HepG2 (cell line): Measurements from ENCODE around the gene ACER3. TPM values are rescaled to one million over a fixed set of nuclear protein-coding genes. Genes with fewer than 3 reads are reported as not detected.
A peak's percentile ranks its signal among the peaks of the same experiment; 100 is the strongest.

Experiments used
- CREB1 ChIP-seq, 2 experiments: fragments of 450-650 bp in 1 of 2; IDR thresholded peaks; 2 replicates each; pipeline ENCODE4 v1.6.1; 2016 to 2017; ENCODE audit warnings: control low read depth in 1 of 2, mild to moderate bottlenecking in 1 of 2, missing compliant biosample characterization in 1 of 2, missing genetic modification characterization in 1 of 2
- ELF1 ChIP-seq: sonication (generic); formaldehyde crosslinking; IDR thresholded peaks from 2 replicates; pipeline ENCODE4 v1.4.0; 2020; ENCODE audit warnings: missing genetic modification reagents
- ELF3 ChIP-seq: IDR thresholded peaks from 2 replicates; pipeline ENCODE4 v1.6.1; 2016; ENCODE audit warnings: missing genetic modification reagents, missing compliant biosample characterization
- KLF11 ChIP-seq: IDR thresholded peaks from 2 replicates; pipeline ENCODE4 v1.6.1; 2016; ENCODE audit warnings: missing compliant biosample characterization
- MIXL1 ChIP-seq: IDR thresholded peaks from 2 replicates; pipeline ENCODE4 v1.6.1; 2016
- RAD21 ChIP-seq: fragments of 450-650 bp; formaldehyde crosslinking; IDR thresholded peaks from 2 replicates; pipeline ENCODE4 v1.5.0; 2020; ENCODE audit warnings: mild to moderate bottlenecking
- RFX1 ChIP-seq: fragments of 450-650 bp; IDR thresholded peaks from 2 replicates; pipeline ENCODE4 v1.6.1; 2017
- SMC3 ChIP-seq: IDR thresholded peaks from 2 replicates; pipeline ENCODE4 v1.6.1; 2011; ENCODE audit warnings: low read length, improper control_type of control experiment
- SRF ChIP-seq: IDR thresholded peaks from 2 replicates; pipeline ENCODE4 v1.6.1; 2011; ENCODE audit warnings: mild to moderate bottlenecking, low read depth, low read length, moderate library complexity
- STAG1 ChIP-seq: sonication (generic); formaldehyde crosslinking; IDR thresholded peaks from 2 replicates; pipeline ENCODE4 v1.4.0; 2020; ENCODE audit warnings: missing genetic modification reagents
- polyA plus RNA-seq, 8 experiments: library from polyadenylated mRNA; depleted of rRNA in 3 of 8; stranded (reverse) in 7 of 8; unstranded in 1 of 8; fragments of >200 nt; fragmentation: Illumina TruSeq in 4 of 8; extraction: Trizol in 4 of 8; gene quantifications; 2 replicates each; pipeline versions ENCODE4 v1.2.1 to v1.2.3, GENCODE V29; 2011 to 2016; ENCODE audit warnings: low read depth in 4 of 8, missing spikeins in 1 of 8, mixed read lengths in 1 of 8; ENCODE audit not compliant: insufficient read depth in 1 of 8
- total RNA-seq, 5 experiments: library from RNA; depleted of rRNA; stranded (reverse); fragments of >200 nt; fragmentation: Illumina TruSeq; extraction: Trizol; gene quantifications; 2 replicates each; pipeline ENCODE4 v1.2.3, GENCODE V29; 2016; ENCODE audit warnings: low read depth in 1 of 5
- TF ChIP-seq, protein P1 (sequence below): sonication (generic); formaldehyde crosslinking; IDR thresholded peaks from 2 replicates; pipeline ENCODE4 v1.8.0; 2022; ENCODE audit warnings: mild to moderate bottlenecking, missing genetic modification reagents; ENCODE audit not compliant: insufficient replicate concordance
- TF ChIP-seq, protein P2 (sequence below): sonication (generic); formaldehyde crosslinking; IDR thresholded peaks from 2 replicates; pipeline ENCODE4 v1.5.1; 2020; ENCODE audit warnings: missing genetic modification reagents, mild to moderate bottlenecking, borderline replicate concordance
- TF ChIP-seq, protein P3 (sequence below): sonication (generic); formaldehyde crosslinking; IDR thresholded peaks from 2 replicates; pipeline ENCODE4 v1.4.0; 2020; ENCODE audit warnings: missing genetic modification reagents, mild to moderate bottlenecking, borderline replicate concordance
- TF ChIP-seq, protein P4 (sequence below): fragments of 450-650 bp; IDR thresholded peaks from 2 replicates; pipeline ENCODE4 v1.6.1; 2016
- TF ChIP-seq, protein P5 (sequence below): sonication (generic); formaldehyde crosslinking; conservative IDR thresholded peaks from 2 replicates; pipeline ENCODE4 v1.4.0; 2020; ENCODE audit warnings: missing genetic modification reagents
- TF ChIP-seq, protein P6 (sequence below): sonication (generic); formaldehyde crosslinking; IDR thresholded peaks from 2 replicates; pipeline ENCODE4 v1.4.0; 2020; ENCODE audit warnings: missing genetic modification reagents
- TF ChIP-seq, protein P7 (sequence below): sonication (generic); formaldehyde crosslinking; IDR thresholded peaks from 2 replicates; pipeline ENCODE4 v1.5.0; 2020; ENCODE audit warnings: mild to moderate bottlenecking, missing genetic modification reagents, moderate library complexity

The ACER3 gene
- total and polyA plus RNA-seq, 2 of the 13 experiments (the other 11 are each of a cell fraction or from before 2014, with no cell fraction given), result 6.0 to 9.8 TPM

DNA sequence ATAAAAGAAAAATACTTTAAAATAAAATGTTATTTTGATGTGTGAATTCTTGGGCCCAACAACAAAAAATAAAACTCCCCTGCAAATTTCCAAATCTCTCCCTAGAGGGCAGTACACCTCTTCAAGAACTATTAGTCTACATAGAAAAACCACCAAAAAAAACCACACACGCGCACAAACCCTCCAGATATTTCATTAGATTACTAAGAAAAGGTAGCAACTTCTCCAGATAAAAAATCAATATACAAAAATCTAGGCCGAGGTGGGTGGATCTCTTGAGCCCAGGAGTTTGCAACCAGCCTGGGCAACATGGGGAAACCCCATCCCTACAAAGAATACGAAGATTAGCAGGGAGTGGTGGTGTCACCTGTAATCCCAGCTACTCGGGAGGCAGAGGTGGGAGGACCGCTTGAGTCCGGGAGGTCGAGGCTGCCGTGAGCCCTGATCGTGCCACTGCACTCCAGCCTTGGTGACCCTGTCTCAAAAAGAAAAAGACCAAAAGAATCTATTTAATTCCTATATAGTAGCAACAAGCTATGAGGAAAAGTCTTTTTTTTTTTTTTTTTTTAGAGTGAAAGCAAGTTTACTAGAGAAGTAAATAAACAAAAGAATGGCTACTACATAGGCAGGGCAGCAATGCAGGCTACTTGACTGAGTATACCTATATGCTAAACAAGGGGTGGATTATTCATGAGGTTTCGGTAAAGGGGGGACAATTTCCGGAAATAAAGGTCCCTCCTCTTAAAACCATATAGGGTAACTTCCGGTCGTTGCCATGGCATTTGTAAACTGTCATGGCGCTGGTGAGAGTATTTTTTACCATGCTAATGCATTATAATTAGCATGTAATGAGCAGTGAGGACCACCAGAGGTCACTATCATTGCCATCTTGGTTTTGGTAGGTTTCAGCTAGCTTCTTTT is 186.5 kb downstream of the ACER3 start (continued):
- TF ChIP-seq, protein P1, sequence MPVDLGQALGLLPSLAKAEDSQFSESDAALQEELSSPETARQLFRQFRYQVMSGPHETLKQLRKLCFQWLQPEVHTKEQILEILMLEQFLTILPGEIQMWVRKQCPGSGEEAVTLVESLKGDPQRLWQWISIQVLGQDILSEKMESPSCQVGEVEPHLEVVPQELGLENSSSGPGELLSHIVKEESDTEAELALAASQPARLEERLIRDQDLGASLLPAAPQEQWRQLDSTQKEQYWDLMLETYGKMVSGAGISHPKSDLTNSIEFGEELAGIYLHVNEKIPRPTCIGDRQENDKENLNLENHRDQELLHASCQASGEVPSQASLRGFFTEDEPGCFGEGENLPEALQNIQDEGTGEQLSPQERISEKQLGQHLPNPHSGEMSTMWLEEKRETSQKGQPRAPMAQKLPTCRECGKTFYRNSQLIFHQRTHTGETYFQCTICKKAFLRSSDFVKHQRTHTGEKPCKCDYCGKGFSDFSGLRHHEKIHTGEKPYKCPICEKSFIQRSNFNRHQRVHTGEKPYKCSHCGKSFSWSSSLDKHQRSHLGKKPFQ (CRISPR knock-in tag), result no peak
- peak; percentile 87 for TF ChIP-seq RFX1
- TF ChIP-seq ELF1 (CRISPR knock-in tag), result peak; percentile 19; the same call in 1 of the 2 replicates
- peak; percentile 62; the same call in 1 of the 2 replicates for TF ChIP-seq MIXL1 (CRISPR knock-in tag)
- TF ChIP-seq SRF, result peak; percentile 99
- peak; percentile 3; the same call in 1 of the 2 replicates for TF ChIP-seq ELF3 (CRISPR knock-in tag)
- TF ChIP-seq SMC3, result peak; percentile 74
- TF ChIP-seq RAD21 (CRISPR knock-in tag), result peak; percentile 42; the same call in 1 of the 2 replicates
- TF ChIP-seq CREB1 (IDR thresholded peaks at IDR 0.05), result 0 out of 2 replicates have a peak, but pooled peaks have one; percentile 11
- TF ChIP-seq CREB1 (CRISPR knock-in tag; IDR thresholded peaks at IDR 0.05), result no peak
- TF ChIP-seq, protein P2, sequence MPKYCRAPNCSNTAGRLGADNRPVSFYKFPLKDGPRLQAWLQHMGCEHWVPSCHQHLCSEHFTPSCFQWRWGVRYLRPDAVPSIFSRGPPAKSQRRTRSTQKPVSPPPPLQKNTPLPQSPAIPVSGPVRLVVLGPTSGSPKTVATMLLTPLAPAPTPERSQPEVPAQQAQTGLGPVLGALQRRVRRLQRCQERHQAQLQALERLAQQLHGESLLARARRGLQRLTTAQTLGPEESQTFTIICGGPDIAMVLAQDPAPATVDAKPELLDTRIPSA (CRISPR knock-in tag), result no peak
- TF ChIP-seq, protein P3, sequence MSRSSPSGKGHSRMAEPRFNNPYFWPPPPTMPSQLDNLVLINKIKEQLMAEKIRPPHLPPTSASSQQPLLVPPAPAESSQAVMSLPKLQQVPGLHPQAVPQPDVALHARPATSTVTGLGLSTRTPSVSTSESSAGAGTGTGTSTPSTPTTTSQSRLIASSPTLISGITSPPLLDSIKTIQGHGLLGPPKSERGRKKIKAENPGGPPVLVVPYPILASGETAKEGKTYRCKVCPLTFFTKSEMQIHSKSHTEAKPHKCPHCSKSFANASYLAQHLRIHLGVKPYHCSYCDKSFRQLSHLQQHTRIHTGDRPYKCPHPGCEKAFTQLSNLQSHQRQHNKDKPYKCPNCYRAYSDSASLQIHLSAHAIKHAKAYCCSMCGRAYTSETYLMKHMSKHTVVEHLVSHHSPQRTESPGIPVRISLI, result peak; percentile 82; the same call in 1 of the 2 replicates
- TF ChIP-seq, protein P4, sequence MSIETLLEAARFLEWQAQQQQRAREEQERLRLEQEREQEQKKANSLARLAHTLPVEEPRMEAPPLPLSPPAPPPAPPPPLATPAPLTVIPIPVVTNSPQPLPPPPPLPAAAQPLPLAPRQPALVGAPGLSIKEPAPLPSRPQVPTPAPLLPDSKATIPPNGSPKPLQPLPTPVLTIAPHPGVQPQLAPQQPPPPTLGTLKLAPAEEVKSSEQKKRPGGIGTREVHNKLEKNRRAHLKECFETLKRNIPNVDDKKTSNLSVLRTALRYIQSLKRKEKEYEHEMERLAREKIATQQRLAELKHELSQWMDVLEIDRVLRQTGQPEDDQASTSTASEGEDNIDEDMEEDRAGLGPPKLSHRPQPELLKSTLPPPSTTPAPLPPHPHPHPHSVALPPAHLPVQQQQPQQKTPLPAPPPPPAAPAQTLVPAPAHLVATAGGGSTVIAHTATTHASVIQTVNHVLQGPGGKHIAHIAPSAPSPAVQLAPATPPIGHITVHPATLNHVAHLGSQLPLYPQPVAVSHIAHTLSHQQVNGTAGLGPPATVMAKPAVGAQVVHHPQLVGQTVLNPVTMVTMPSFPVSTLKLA, result 0 out of 2 replicates have a peak, but pooled peaks have one; percentile 8
- TF ChIP-seq, protein P5, sequence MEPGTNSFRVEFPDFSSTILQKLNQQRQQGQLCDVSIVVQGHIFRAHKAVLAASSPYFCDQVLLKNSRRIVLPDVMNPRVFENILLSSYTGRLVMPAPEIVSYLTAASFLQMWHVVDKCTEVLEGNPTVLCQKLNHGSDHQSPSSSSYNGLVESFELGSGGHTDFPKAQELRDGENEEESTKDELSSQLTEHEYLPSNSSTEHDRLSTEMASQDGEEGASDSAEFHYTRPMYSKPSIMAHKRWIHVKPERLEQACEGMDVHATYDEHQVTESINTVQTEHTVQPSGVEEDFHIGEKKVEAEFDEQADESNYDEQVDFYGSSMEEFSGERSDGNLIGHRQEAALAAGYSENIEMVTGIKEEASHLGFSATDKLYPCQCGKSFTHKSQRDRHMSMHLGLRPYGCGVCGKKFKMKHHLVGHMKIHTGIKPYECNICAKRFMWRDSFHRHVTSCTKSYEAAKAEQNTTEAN (CRISPR knock-in tag), result no peak
- TF ChIP-seq, protein P6, sequence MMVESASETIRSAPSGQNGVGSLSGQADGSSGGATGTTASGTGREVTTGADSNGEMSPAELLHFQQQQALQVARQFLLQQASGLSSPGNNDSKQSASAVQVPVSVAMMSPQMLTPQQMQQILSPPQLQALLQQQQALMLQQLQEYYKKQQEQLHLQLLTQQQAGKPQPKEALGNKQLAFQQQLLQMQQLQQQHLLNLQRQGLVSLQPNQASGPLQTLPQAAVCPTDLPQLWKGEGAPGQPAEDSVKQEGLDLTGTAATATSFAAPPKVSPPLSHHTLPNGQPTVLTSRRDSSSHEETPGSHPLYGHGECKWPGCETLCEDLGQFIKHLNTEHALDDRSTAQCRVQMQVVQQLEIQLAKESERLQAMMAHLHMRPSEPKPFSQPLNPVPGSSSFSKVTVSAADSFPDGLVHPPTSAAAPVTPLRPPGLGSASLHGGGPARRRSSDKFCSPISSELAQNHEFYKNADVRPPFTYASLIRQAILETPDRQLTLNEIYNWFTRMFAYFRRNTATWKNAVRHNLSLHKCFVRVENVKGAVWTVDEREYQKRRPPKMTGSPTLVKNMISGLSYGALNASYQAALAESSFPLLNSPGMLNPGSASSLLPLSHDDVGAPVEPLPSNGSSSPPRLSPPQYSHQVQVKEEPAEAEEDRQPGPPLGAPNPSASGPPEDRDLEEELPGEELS, result 0 out of 2 replicates have a peak, but pooled peaks have one; percentile 10
- TF ChIP-seq KLF11 (CRISPR knock-in tag), result no peak
- TF ChIP-seq, protein P7, sequence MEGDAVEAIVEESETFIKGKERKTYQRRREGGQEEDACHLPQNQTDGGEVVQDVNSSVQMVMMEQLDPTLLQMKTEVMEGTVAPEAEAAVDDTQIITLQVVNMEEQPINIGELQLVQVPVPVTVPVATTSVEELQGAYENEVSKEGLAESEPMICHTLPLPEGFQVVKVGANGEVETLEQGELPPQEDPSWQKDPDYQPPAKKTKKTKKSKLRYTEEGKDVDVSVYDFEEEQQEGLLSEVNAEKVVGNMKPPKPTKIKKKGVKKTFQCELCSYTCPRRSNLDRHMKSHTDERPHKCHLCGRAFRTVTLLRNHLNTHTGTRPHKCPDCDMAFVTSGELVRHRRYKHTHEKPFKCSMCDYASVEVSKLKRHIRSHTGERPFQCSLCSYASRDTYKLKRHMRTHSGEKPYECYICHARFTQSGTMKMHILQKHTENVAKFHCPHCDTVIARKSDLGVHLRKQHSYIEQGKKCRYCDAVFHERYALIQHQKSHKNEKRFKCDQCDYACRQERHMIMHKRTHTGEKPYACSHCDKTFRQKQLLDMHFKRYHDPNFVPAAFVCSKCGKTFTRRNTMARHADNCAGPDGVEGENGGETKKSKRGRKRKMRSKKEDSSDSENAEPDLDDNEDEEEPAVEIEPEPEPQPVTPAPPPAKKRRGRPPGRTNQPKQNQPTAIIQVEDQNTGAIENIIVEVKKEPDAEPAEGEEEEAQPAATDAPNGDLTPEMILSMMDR (CRISPR knock-in tag), result peak; percentile 65
- peak; percentile 58 for TF ChIP-seq STAG1 (CRISPR knock-in tag)
